AG10803 (cell line): ENCODE results near the gene KLF3.

Source experiments
- DNase-seq: peaks from one replicate; pipeline ENCODE4 v3.0.0; 2010; ENCODE audit warnings: low read depth
- H3K4me3 ChIP-seq: 2 replicates; pipeline ENCODE4 v1.5.1; 2011; ENCODE audit warnings: mild to moderate bottlenecking, low read length, control low read depth
- CTCF ChIP-seq: conservative IDR thresholded peaks from 2 replicates; pipeline ENCODE4 v1.5.1; 2011; ENCODE audit warnings: mild to moderate bottlenecking, low read length, control low read depth, inconsistent platforms

KLF3 gene

GRCh38 chr4:38674258-38675144 is 10.5 kb downstream of the KLF3 start:
- peak; percentile 22 for DNase-seq
- no peak for TF ChIP-seq CTCF
- H3K4me3 ChIP-seq: no peak overlapping the region

GRCh38 chr4:38675146-38676121 is 11.4 kb downstream of the KLF3 start:
- DNase-seq: peak; percentile 78
- no peak overlapping the region for H3K4me3 ChIP-seq
- peak; percentile 96 for TF ChIP-seq CTCF

GRCh38 chr4:38676986-38677385 is 13.0 kb downstream of the KLF3 start:
- DNase-seq: no peak
- no peak for TF ChIP-seq CTCF
- no peak overlapping the region for H3K4me3 ChIP-seq

GRCh38 chr4:38677441-38677840 is 13.4 kb downstream of the KLF3 start:
- TF ChIP-seq CTCF: no peak
- DNase-seq: no peak

GRCh38 chr4:38678078-38678477 is 14.1 kb downstream of the KLF3 start:
- TF ChIP-seq CTCF: no peak
- H3K4me3 ChIP-seq: no peak overlapping the region
- DNase-seq: peak; percentile 96

More at GRCh38 chr4:38677441-38677840, 13.4 kb downstream of the KLF3 start:
- no peak overlapping the region for H3K4me3 ChIP-seq

- TF ChIP-seq CTCF: no peak
- DNase-seq: peak; percentile 25
- H3K4me3 ChIP-seq: no peak overlapping the region
Measured at GRCh38 chr4:38679921-38680320, 15.9 kb downstream of the KLF3 start.
